Measurements from ENCODE around the gene LRTM2.

DNA sequence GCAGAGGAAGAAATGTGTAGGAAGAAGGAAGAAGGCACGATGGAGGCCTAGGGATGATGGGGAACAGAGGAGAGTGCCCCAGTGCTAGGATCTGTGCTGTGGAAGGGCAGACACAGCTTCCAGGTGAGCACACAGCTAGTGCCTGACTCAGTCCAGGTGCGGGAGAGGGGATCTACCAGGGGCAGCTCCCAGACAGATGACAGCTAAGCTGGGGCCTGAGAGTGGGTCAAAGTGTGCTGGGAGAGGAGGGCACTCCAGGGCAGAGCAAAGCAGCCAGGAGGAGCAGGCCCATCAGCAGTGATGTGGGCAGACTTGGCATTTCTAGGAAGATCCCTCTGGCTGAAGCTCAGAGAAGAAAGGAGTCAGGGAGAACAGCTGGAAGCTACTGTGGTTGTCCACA lies 36.7 kb downstream of the LRTM2 start:
- TF ChIP-seq, protein P1, sequence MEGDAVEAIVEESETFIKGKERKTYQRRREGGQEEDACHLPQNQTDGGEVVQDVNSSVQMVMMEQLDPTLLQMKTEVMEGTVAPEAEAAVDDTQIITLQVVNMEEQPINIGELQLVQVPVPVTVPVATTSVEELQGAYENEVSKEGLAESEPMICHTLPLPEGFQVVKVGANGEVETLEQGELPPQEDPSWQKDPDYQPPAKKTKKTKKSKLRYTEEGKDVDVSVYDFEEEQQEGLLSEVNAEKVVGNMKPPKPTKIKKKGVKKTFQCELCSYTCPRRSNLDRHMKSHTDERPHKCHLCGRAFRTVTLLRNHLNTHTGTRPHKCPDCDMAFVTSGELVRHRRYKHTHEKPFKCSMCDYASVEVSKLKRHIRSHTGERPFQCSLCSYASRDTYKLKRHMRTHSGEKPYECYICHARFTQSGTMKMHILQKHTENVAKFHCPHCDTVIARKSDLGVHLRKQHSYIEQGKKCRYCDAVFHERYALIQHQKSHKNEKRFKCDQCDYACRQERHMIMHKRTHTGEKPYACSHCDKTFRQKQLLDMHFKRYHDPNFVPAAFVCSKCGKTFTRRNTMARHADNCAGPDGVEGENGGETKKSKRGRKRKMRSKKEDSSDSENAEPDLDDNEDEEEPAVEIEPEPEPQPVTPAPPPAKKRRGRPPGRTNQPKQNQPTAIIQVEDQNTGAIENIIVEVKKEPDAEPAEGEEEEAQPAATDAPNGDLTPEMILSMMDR (IDR thresholded peaks at IDR 0.05), result no peak
- no peak for TF ChIP-seq POLR2A (IDR thresholded peaks at IDR 0.05)

Measured in body of pancreas (tissue), 4 donors.